SK-N-SH treated with all-trans-retinoic acid at 6 μM for 48 hours (cell line): ENCODE results near the gene KIAA1217.

Experiments
- ATAC-seq: fragments of 200-7000 bp; cut with Tn5 transposase; 3 replicates; pipeline ENCODE4 v1.9.1; 2020; ENCODE audit warnings: mild to moderate bottlenecking, moderate library complexity
- ARNTL ChIP-seq: fragments of 450-650 bp; formaldehyde crosslinking; IDR thresholded peaks from 2 replicates; pipeline ENCODE4 v1.5.0; 2020; ENCODE audit warnings: low read depth, mild to moderate bottlenecking, moderate library complexity, borderline replicate concordance
- BACH2 ChIP-seq: fragments of 250-450 bp; sonication (Bioruptor Pico); IDR thresholded peaks from 2 replicates; pipeline ENCODE4 v1.9.0; 2021; ENCODE audit warnings: mild to moderate bottlenecking, borderline replicate concordance
- CREB5 ChIP-seq: fragments of 250-450 bp; sonication (Bioruptor Pico); IDR thresholded peaks from 2 replicates; pipeline ENCODE4 v1.5.1; 2020; ENCODE audit warnings: low read depth, mild to moderate bottlenecking, moderate library complexity
- CSDC2 ChIP-seq: fragments of 250-450 bp; sonication (Bioruptor Pico); IDR thresholded peaks from 2 replicates; pipeline ENCODE4 v1.5.0; 2020; ENCODE audit warnings: mild to moderate bottlenecking, moderate library complexity
- CSRNP3 ChIP-seq: fragments of 250-450 bp; sonication (Bioruptor Pico); IDR thresholded peaks from 2 replicates; pipeline ENCODE4 v1.5.1; 2021; ENCODE audit warnings: mild to moderate bottlenecking, moderate library complexity
- ESRRG ChIP-seq: fragments of 250-450 bp; sonication (Bioruptor Pico); IDR thresholded peaks from 2 replicates; pipeline ENCODE4 v1.6.1; 2021; ENCODE audit warnings: mild to moderate bottlenecking
- GLIS3 ChIP-seq: fragments of 250-450 bp; sonication (Bioruptor Pico); IDR thresholded peaks from 2 replicates; pipeline ENCODE4 v1.5.0; 2020; ENCODE audit warnings: mild to moderate bottlenecking, moderate library complexity
- ISL1 ChIP-seq: fragments of 250-450 bp; sonication (Bioruptor Pico); IDR thresholded peaks from 2 replicates; pipeline ENCODE4 v2.1.2; 2022; ENCODE audit warnings: mild to moderate bottlenecking, moderate library complexity
- PATZ1 ChIP-seq: fragments of 250-450 bp; sonication (Bioruptor Pico); IDR thresholded peaks from 2 replicates; pipeline ENCODE4 v1.8.0; 2020; ENCODE audit warnings: mild to moderate bottlenecking, moderate library complexity, borderline replicate concordance
- POU6F1 ChIP-seq: fragments of 250-450 bp; sonication (Bioruptor Pico); IDR thresholded peaks from 2 replicates; pipeline ENCODE4 v1.8.0; 2021; ENCODE audit warnings: low read depth, mild to moderate bottlenecking, moderate library complexity, borderline replicate concordance
- PPARA ChIP-seq: fragments of 250-450 bp; sonication (Bioruptor Pico); IDR thresholded peaks from 2 replicates; pipeline ENCODE4 v1.5.0; 2020; ENCODE audit warnings: mild to moderate bottlenecking, borderline replicate concordance
- RARB ChIP-seq: fragments of 250-450 bp; sonication (Bioruptor Pico); IDR thresholded peaks from 2 replicates; pipeline ENCODE4 v1.8.0; 2021; ENCODE audit warnings: mild to moderate bottlenecking, moderate library complexity
- SNAI2 ChIP-seq: fragments of 250-450 bp; sonication (Bioruptor Pico); IDR thresholded peaks from 2 replicates; pipeline ENCODE4 v1.5.0; 2020; ENCODE audit warnings: mild to moderate bottlenecking, moderate library complexity
- TCF4 ChIP-seq: fragments of 250-450 bp; sonication (Bioruptor Pico); IDR thresholded peaks from 2 replicates; pipeline ENCODE4 v1.8.0; 2021; ENCODE audit warnings: mild to moderate bottlenecking, moderate library complexity, borderline replicate concordance
- TOX ChIP-seq: fragments of 250-450 bp; sonication (Bioruptor Pico); IDR thresholded peaks from 2 replicates; pipeline ENCODE4 v1.8.0; 2021; ENCODE audit warnings: mild to moderate bottlenecking, moderate library complexity, borderline replicate concordance
- TSHZ2 ChIP-seq: fragments of 250-450 bp; sonication (Bioruptor Pico); IDR thresholded peaks from 2 replicates; pipeline ENCODE4 v1.5.0; 2020; ENCODE audit warnings: mild to moderate bottlenecking, moderate library complexity
- ZC3H10 ChIP-seq: fragments of 250-450 bp; sonication (Bioruptor Pico); IDR thresholded peaks from 2 replicates; pipeline ENCODE4 v1.5.1; 2021; ENCODE audit warnings: mild to moderate bottlenecking, moderate library complexity
- ZFP3 ChIP-seq: fragments of 250-450 bp; sonication (Bioruptor Pico); IDR thresholded peaks from 2 replicates; pipeline ENCODE4 v1.5.0; 2020; ENCODE audit warnings: mild to moderate bottlenecking, moderate library complexity
- ZFP30 ChIP-seq: fragments of 450-650 bp; formaldehyde crosslinking; IDR thresholded peaks from 2 replicates; pipeline ENCODE4 v1.5.0; 2022; ENCODE audit warnings: mild to moderate bottlenecking, moderate library complexity
- ZNF565 ChIP-seq: fragments of 450-650 bp; formaldehyde crosslinking; conservative IDR thresholded peaks from 2 replicates; pipeline ENCODE4 v1.5.0; 2020; ENCODE audit warnings: low read depth, mild to moderate bottlenecking, moderate library complexity
- ZNF70 ChIP-seq: fragments of 450-650 bp; formaldehyde crosslinking; IDR thresholded peaks from 2 replicates; pipeline ENCODE4 v1.5.0; 2020; ENCODE audit warnings: mild to moderate bottlenecking, moderate library complexity
- ZNF8 ChIP-seq: fragments of 450-650 bp; formaldehyde crosslinking; IDR thresholded peaks from 2 replicates; pipeline ENCODE4 v1.5.0; 2020; ENCODE audit warnings: mild to moderate bottlenecking, moderate library complexity

The KIAA1217 gene

GRCh38 chr10:24446739-24447138 lies 237.8 kb downstream of the KIAA1217 start:
- peak; percentile 32 for ATAC-seq
- no peak for TF ChIP-seq TSHZ2 (CRISPR knock-in tag)
- no peak for TF ChIP-seq TCF4
- no peak for TF ChIP-seq BACH2 (CRISPR knock-in tag)
- no peak for TF ChIP-seq CSRNP3 (CRISPR knock-in tag)
- TF ChIP-seq ZC3H10 (CRISPR knock-in tag): no peak
- no peak for TF ChIP-seq SNAI2 (CRISPR knock-in tag)
- TF ChIP-seq, all 23 proteins: peak for 0

- peak; percentile 12; the same call in 2 of the 3 replicates for ATAC-seq
- TF ChIP-seq CSDC2 (CRISPR knock-in tag) (no peak), TCF4 (no peak), GLIS3 (CRISPR knock-in tag) (no peak), TOX (CRISPR knock-in tag) (no peak)
Measured at GRCh38 chr10:24448351-24448999, 239.5 kb downstream of the KIAA1217 start.

GRCh38 chr10:24449321-24449740 lies 240.4 kb downstream of the KIAA1217 start:
- peak; percentile 47 for ATAC-seq
- TF ChIP-seq ZFP3 (CRISPR knock-in tag) (no peak), ZNF70 (CRISPR knock-in tag) (no peak)

GRCh38 chr10:24449769-24450310 lies 240.9 kb downstream of the KIAA1217 start:
- ATAC-seq: no peak
- TF ChIP-seq SNAI2 (CRISPR knock-in tag) (no peak), POU6F1 (CRISPR knock-in tag) (no peak), ZFP3 (CRISPR knock-in tag) (no peak), PATZ1 (no peak), CSRNP3 (CRISPR knock-in tag) (no peak), TOX (CRISPR knock-in tag) (no peak), ZNF70 (CRISPR knock-in tag) (no peak), CSDC2 (CRISPR knock-in tag) (no peak), ISL1 (CRISPR knock-in tag) (no peak), ZNF565 (CRISPR knock-in tag) (no peak), PPARA (CRISPR knock-in tag) (no peak), RARB (CRISPR knock-in tag) (no peak), ESRRG (CRISPR knock-in tag) (no peak), CREB5 (CRISPR knock-in tag) (no peak), BACH2 (CRISPR knock-in tag) (no peak), ZNF8 (no peak), ARNTL (CRISPR knock-in tag) (no peak), TCF4 (no peak), ZFP30 (no peak)
